ENCODE data around the gene CCN2. TPM values are rescaled to one million over a fixed set of nuclear protein-coding genes. Genes with fewer than 3 reads are reported as not detected.
"Not testable (repeated sequence)": the region's sequence is repeated elsewhere in the genome, so short reads cannot be mapped to it uniquely, and the experiment has no call there.

CCN2 gene
- total RNA-seq, 2 experiments from 2014 or later: not detected

- no peaks in the 10 kb centered on the region for H3K9me3 Mint-ChIP-seq (ENCODE audit: low read depth)
- H3K27ac Mint-ChIP-seq: no peak overlapping the region
- H3K27me3 Mint-ChIP-seq: peaks cover 14% of the 10 kb centered on the region
- no peaks in the 10 kb centered on the region for H3K4me1 Mint-ChIP-seq
- intact Hi-C loops (cut with DNase I, micrococcal nuclease): loop anchor here in 1 of 2 experiments (10.0 kb wide), 1 partner anchor 556 kb away; no protein-coding TSS in a partner anchor
- H3K4me3 Mint-ChIP-seq: no peak overlapping the region
- no peaks in the 10 kb centered on the region for H3K36me3 Mint-ChIP-seq (ENCODE audit: low read depth)
- no peak for DNase-seq
- no peak for ATAC-seq
- ChIA-PET CTCF (interaction anchor here (0.9 to 1.2 kb wide), 3 partner anchors 234 to 548 kb away, joined by 3 read pairs; no protein-coding TSS in a partner anchor), POLR2A (no interaction called here)
Observed at GRCh38 chr6:131929264-131929663, 21.9 kb downstream of the CCN2 start.

- DNase-seq (no peak), ATAC-seq (no peak)
- CTCF ChIA-PET: interaction anchor here (0.7 to 1.3 kb wide), 4 partner anchors 9 to 414 kb away, joined by 3 to 8 read pairs (median 4); no protein-coding TSS in a partner anchor
- H3K36me3 Mint-ChIP-seq (ENCODE audit: low read depth): no peaks in the 10 kb centered on the region
- peaks cover 14% of the 10 kb centered on the region for H3K27me3 Mint-ChIP-seq
- no peak overlapping the region for H3K4me3 Mint-ChIP-seq
- peaks cover 4% of the 10 kb centered on the region for H3K9me3 Mint-ChIP-seq (ENCODE audit: low read depth)
- POLR2A ChIA-PET: no interaction called here
- intact Hi-C loops (cut with DNase I, micrococcal nuclease): loop anchor here in 1 of 2 experiments (5.0 to 10.0 kb wide), 2 partner anchors 292 to 560 kb away; no protein-coding TSS in a partner anchor
- no peaks in the 10 kb centered on the region for H3K4me1 Mint-ChIP-seq
- no peak overlapping the region for H3K27ac Mint-ChIP-seq
Observed at GRCh38 chr6:131924881-131925474, 26.2 kb downstream of the CCN2 start.

- CTCF ChIA-PET: interaction anchor here (0.5 to 2.2 kb wide), 6 partner anchors 13 to 356 kb away, joined by 3 to 8 read pairs (median 5); no protein-coding TSS in a partner anchor
- POLR2A ChIA-PET: no interaction called here
- Mint-ChIP-seq H3K27me3 (peaks cover 10% of the 10 kb centered on the region), H3K4me1 (no peaks in the 10 kb centered on the region), H3K36me3 (ENCODE audit: low read depth) (no peaks in the 10 kb centered on the region), H3K9me3 (ENCODE audit: low read depth) (peaks cover 4% of the 10 kb centered on the region), H3K27ac (no peak overlapping the region), H3K4me3 (no peak overlapping the region)
- peak; percentile 70 for DNase-seq
- intact Hi-C loops (cut with DNase I, micrococcal nuclease): loop anchor here (1.0 to 10.0 kb wide), 3 partner anchors 294 to 561 kb away; no protein-coding TSS in a partner anchor
- peak; percentile 44 for ATAC-seq
Observed at GRCh38 chr6:131923356-131923755, 27.8 kb downstream of the CCN2 start.

GRCh38 chr6:131920656-131921055 is 30.5 kb downstream of the CCN2 start:
- peaks cover 16% of the 10 kb centered on the region for H3K27me3 Mint-ChIP-seq
- CTCF ChIA-PET: interaction anchor here (0.6 kb wide), 1 partner anchor 498 kb away, joined by 3 read pairs; no protein-coding TSS in a partner anchor
- H3K36me3 Mint-ChIP-seq (ENCODE audit: low read depth): no peaks in the 10 kb centered on the region
- H3K9me3 Mint-ChIP-seq (ENCODE audit: low read depth): peaks cover 4% of the 10 kb centered on the region
- no peak overlapping the region for H3K4me3 Mint-ChIP-seq
- no peak overlapping the region for H3K27ac Mint-ChIP-seq
- peaks cover 7% of the 10 kb centered on the region for H3K4me1 Mint-ChIP-seq
- intact Hi-C loops (cut with DNase I, micrococcal nuclease): loop anchor here in 1 of 2 experiments (5.0 to 10.0 kb wide), 2 partner anchors 297 to 564 kb away; no protein-coding TSS in a partner anchor
- DNase-seq (no peak), ATAC-seq (no peak)
- POLR2A ChIA-PET: no interaction called here

GRCh38 chr6:131918650-131919355 is 32.4 kb downstream of the CCN2 start:
- Mint-ChIP-seq H3K27me3 (peaks cover 21% of the 10 kb centered on the region), H3K4me3 (no peak overlapping the region), H3K27ac (no peak overlapping the region), H3K9me3 (ENCODE audit: low read depth) (peaks cover 4% of the 10 kb centered on the region), H3K4me1 (peaks cover 7% of the 10 kb centered on the region), H3K36me3 (ENCODE audit: low read depth) (no peaks in the 10 kb centered on the region)
- no peak for DNase-seq
- ChIA-PET CTCF (interaction anchor here (1.5 kb wide), 1 partner anchor 9 kb away, joined by 6 read pairs; no protein-coding TSS in a partner anchor), POLR2A (no interaction called here)
- intact Hi-C loops (cut with DNase I, micrococcal nuclease): loop anchor here in 1 of 2 experiments (5.0 kb wide), 2 partner anchors 358 to 563 kb away; no protein-coding TSS in a partner anchor
- no peak for ATAC-seq

GRCh38 chr6:131917763-131918649 is 33.2 kb downstream of the CCN2 start:
- POLR2A ChIA-PET: no interaction called here
- no peaks in the 10 kb centered on the region for H3K36me3 Mint-ChIP-seq (ENCODE audit: low read depth)
- H3K9me3 Mint-ChIP-seq (ENCODE audit: low read depth): peaks cover 3% of the 10 kb centered on the region
- no peak overlapping the region for H3K4me3 Mint-ChIP-seq
- DNase-seq (no peak), ATAC-seq (no peak)
- intact Hi-C loops (cut with DNase I, micrococcal nuclease): loop anchor here in 1 of 2 experiments (5.0 kb wide), 2 partner anchors 359 to 564 kb away; no protein-coding TSS in a partner anchor
- no peak overlapping the region for H3K27ac Mint-ChIP-seq
- H3K27me3 Mint-ChIP-seq: peaks cover 25% of the 10 kb centered on the region
- CTCF ChIA-PET: interaction anchor here (1.1 to 1.5 kb wide), 4 partner anchors 8 to 223 kb away, joined by 3 to 6 read pairs (median 4); no protein-coding TSS in a partner anchor
- peaks cover 7% of the 10 kb centered on the region for H3K4me1 Mint-ChIP-seq

- DNase-seq (no peak), ATAC-seq (peak; percentile 19)
- POLR2A ChIA-PET: no interaction called here
- Mint-ChIP-seq H3K27ac (no peak overlapping the region), H3K9me3 (ENCODE audit: low read depth) (peaks cover 2% of the 10 kb centered on the region), H3K27me3 (peaks cover 27% of the 10 kb centered on the region), H3K4me3 (no peak overlapping the region), H3K36me3 (ENCODE audit: low read depth) (no peaks in the 10 kb centered on the region), H3K4me1 (peaks cover 7% of the 10 kb centered on the region)
- CTCF ChIA-PET: interaction anchor here (1.1 to 1.3 kb wide), 3 partner anchors 16 to 222 kb away, joined by 3 to 4 read pairs (median 3); no protein-coding TSS in a partner anchor
- intact Hi-C loops (cut with DNase I, micrococcal nuclease): loop anchor here in 1 of 2 experiments (5.0 kb wide), 2 partner anchors 360 to 565 kb away; no protein-coding TSS in a partner anchor
Observed at GRCh38 chr6:131917318-131917717, 33.9 kb downstream of the CCN2 start.

- Mint-ChIP-seq H3K27ac (no peak overlapping the region), H3K9me3 (ENCODE audit: low read depth) (no peaks in the 10 kb centered on the region), H3K4me3 (no peak overlapping the region), H3K4me1 (peaks cover 7% of the 10 kb centered on the region), H3K36me3 (ENCODE audit: low read depth) (no peaks in the 10 kb centered on the region), H3K27me3 (peaks cover 29% of the 10 kb centered on the region)
- ATAC-seq (no peak), DNase-seq (no peak)
- intact Hi-C loops (cut with DNase I, micrococcal nuclease): loop anchor here in 1 of 2 experiments (5.0 kb wide), 2 partner anchors 360 to 565 kb away; no protein-coding TSS in a partner anchor
- CTCF ChIA-PET: interaction anchor here (1.1 to 2.3 kb wide), 3 partner anchors 17 to 221 kb away, joined by 3 to 14 read pairs (median 3); no protein-coding TSS in a partner anchor
- POLR2A ChIA-PET: no interaction called here
Observed at GRCh38 chr6:131916847-131917246, 34.3 kb downstream of the CCN2 start.

- H3K4me1 Mint-ChIP-seq; H3K36me3 Mint-ChIP-seq (ENCODE audit: low read depth); POLR2A ChIA-PET; H3K4me3 Mint-ChIP-seq; ATAC-seq; H3K27ac Mint-ChIP-seq; H3K9me3 Mint-ChIP-seq (ENCODE audit: low read depth); DNase-seq: not testable (repeated sequence)
- CTCF ChIA-PET: interaction anchor here (0.7 to 2.3 kb wide), 16 partner anchors 9 to 374 kb away, joined by 3 to 14 read pairs (median 3); no protein-coding TSS in a partner anchor
- intact Hi-C loops (cut with DNase I, micrococcal nuclease): loop anchor here in 1 of 2 experiments (5.0 kb wide), 2 partner anchors 361 to 566 kb away; no protein-coding TSS in a partner anchor
- peaks cover 31% of the 10 kb centered on the region for H3K27me3 Mint-ChIP-seq
Observed at GRCh38 chr6:131916091-131916796, 34.9 kb downstream of the CCN2 start.

Measured in activated CD4-positive, alpha-beta T cell treated with anti-CD3 and anti-CD28 coated beads for 36 hours (primary cell).